GM19099 (cell line): ENCODE measurements around the gene RPTOR.

Experiments used
- POLR2A ChIP-seq: IDR thresholded peaks from 3 replicates; pipeline ENCODE4 v1.6.1; 2011; ENCODE audit warnings: low read depth; ENCODE audit not compliant: insufficient read length; ENCODE audit errors: extremely low read depth

The RPTOR gene

DNA sequence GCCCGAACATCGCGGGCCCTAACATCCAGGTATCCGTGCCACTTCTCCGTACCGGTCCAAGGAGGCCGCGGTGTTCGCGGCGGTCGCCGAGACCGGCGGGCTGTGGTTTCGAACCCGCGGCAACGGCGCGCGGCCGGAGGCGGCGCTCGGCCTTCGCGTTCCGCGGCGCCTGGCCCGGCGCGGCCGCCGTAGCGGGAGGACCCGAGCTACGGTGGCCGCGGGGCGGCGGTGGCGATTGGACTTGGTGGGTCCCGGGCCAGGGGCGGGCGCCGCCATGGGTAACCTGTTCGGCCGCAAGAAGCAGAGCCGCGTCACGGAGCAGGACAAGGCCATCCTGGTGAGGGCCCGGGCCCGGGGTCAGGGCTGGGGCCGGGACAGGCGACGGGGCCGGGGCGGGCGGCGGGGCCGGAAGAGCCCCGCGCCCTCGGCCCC, 447.0 kb downstream of the RPTOR start, which contains the start of gene CHMP6:
Gene CHMP6 (plus strand): TSS at position 197 of the 432 bp plus-strand sequence. CDS start 78 bp downstream, at position 275.
- peak; percentile 59 for TF ChIP-seq POLR2A

DNA sequence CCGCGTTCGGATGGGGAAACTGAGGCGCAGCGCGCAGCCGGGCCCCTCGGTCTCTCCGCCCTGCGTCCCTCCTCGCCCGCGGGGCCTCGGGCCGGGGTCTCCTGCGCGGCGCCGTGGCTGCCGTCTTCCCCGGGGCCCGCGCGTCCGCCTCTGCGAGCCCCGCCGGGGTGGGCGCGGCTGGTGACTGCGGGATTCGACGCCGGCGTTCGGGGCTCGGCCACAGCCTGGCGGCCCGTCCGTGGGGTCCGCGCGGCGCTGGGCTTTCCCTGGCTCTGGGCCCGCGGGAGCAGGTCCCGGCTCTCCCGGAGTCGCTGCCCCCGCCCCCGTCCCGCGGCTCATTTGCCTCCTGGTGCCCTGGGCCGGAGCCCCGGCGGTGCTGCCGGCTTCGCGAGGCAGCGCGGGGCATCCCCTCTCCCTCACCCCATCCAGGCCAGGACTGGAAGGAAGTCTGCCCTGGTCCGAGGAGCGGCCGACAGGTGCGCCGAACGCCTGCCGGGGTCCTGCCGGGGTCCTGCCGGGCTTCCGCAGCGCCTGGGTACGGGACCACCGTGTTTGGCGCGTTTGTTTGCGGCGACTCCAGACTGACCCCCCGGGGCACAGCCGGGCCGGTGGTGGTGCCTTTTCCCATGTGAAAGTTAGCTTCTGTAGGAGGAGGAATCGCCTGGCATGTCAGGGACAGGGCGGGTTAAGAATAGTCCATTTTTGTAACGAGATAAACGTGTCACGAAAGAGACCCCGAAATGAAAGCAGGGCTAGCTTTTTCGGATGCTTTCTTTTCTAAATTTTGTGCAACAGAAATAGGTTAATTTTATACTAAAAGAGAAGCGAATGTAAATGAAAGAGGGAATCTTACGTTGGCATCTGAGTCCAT, 447.7 kb downstream of the RPTOR start:
- no peak for TF ChIP-seq POLR2A

DNA sequence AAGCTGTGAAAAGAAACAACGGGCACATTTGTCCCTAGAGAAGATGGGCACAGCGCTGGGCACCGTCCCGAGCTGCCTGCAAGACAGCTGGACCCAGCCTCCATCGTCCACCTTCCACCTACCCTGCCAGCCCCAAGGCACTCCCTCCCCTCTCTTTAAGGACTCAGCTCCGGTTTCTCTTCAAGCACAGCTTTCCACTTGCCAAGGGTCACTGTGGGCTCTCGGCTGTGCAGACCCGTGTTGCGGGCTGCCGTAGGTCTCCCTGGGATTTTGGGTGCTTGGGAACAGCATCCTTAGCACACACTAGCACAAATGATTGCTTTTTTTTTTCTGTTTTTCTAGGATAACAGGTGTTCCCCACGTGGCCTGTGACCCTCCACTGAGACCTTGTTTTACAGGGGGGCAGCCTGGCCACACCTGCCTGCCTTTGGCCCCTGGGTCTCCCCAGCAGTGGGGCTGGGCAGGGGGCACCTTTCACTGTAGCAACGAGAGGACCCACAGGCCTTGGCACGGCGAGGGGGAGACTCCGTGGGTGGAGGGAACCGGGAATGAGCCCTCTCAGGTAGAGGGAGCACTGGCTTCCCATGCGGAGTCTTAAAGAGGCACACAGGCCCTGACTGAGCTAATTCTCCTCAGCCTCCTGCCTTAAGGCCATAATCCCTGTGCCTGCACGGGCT, 448.4 kb downstream of the RPTOR start:
- no peak for TF ChIP-seq POLR2A

DNA sequence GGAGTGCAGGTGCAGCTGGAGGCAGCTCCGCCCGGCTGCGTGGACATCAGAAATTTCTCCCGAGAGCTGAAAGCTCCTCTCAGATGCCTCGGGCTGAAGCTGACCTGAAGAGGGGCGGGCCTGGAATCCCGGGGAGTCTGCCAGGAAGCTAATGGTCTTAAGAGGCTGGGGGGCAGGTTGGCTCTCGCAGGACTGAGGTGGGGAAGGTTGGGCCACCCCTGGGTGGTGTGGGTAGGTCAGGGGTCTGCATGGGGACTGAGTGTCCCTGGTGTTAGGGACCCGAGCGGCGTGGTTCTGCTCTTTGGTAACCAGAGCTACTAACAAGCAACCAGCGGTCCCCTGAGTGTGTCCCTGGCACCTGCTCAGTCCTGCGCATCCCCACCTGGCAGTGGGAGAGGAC, 450.5 kb downstream of the RPTOR start:
- no peak for TF ChIP-seq POLR2A

DNA sequence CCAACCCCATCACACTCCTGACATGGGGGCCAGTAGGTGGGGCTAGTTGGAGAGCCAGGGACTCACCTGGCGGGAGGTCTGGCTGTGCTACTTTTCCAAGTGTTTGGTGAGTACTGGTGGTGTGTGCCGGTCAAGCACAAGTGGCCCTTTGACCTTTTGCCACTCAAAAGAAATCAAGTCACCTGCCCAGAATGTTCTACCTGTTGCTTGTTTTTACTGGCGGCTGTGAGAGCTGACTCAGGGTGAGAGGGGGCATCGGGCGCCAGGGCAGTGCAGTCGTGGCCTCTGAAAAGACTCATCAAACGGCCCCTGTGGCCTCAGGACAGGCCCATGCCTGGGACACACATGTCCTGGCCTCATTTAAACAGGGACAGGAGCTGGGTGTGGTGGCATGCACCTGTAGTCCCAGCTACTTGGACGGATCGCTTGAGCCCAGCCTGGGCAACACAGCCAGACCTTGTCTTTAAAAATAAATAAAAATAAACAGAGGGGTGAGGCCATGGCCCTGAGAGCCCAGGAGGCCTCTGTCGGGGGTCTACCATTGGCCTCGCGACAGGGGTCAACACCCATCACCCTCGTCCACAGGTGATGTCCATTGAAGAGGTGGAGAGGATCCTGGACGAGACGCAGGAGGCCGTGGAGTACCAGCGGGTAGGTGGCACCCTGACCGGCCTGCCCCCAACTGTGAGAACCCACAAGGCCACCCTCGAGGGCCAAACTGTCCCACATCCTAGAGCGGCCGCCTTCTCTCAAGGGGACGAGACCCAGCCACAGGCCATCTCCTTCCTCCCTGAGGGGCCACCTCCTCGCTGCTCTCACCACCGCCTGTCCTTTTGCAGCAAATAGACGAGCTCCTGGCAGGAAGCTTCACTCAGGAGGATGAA, 452.0 kb downstream of the RPTOR start:
- TF ChIP-seq POLR2A: no peak

DNA sequence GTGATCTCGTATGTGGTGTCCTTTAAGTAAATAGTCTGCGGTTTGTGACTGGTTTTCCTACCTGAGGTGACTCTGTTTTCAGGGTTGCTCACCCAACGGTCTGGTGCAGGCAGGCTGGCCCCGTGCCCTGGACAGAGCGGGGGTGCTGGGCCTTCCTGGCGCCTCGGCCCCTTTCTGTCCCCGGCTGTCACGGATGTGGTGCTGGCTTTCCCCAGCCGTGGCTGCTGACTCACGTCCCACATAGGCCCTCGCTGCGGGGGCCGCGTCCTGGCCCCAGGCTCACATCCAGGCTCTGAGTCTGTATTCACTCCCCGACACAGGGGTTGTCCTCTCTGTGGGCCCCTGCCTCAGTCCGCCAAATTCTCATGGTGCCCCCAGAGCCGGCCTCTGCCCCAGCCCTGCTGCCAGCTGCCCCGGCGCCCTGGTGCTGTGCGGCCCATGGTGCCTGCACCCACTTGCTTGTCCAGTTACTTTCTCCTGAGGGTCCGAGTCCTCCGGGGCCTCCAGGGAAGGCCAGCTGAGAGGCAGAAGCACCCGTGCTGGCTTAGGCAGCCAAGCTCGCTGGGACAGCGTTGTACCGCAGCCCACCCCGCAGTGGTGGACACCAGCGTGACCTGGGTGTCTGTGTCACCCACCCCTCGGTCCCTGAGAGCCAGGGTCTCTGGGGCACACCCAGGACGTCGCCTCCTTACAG, 452.9 kb downstream of the RPTOR start:
- no peak for TF ChIP-seq POLR2A

DNA sequence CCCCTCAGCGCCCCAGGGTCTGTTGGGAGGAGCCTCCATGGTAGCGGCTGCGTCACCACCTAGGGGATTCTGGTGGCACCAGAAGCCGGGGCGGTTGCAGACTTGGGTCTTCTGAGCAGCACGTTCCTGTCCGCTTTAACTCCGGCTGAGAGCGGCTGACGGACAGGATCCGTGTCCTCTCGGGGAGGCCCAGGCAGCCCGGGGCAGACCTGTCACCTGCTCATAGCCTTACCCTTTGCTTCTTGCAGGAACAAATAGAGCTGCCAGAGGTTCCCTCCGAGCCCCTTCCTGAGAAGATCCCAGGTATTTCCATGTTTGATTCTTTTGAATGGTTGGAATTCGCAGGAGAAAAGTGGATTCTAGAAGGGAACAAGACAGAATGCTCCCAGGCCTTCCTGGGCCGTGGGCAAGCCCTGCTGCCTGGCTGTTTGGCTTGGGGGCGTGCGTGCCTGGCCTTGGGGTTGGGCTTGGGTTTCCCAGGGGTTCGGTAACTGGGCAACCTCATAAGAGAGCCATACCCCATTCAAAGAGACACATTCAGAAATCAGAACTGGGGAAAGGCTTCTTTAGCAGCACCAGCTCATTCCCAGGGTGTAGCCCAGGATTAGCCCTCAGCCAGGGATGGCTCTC, 453.6 kb downstream of the RPTOR start:
- TF ChIP-seq POLR2A: no peak

DNA sequence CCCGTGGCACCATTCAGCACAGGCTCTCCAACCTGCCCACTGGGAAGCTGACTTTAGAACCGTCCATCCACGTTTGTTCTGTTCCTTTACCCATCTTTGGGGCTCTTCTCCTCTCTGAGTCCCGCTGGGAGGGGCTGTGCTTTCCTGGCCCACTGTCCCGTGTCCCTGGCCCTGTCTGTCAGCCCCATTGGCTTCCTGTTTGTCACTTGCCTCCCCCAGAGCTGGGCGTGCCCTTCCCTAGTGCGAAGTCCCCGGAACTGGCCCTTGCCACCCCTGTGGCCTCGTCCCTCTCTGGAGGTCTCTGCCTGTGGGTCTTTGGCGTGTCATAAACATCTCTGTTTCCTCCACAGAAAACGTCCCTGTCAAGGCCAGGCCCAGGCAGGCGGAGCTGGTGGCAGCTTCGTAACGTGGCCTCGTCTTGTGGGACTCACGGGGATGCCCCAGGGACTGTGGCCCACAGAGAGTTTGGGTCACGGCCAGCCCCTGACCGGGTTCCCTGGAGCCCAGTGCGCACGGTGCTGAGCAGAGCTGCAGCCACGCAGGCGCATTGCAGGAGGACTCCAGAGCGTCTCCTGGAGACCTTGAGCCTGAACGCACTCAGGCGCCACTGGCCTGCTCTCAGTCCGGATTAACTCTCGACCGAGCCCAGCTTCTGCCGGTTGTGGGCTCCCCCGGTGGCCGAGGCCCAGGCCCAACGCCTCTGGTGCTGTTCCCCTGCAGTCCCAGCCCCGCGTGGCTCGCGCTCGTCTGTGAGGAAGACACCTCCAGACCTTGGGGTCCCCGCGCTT, 454.3 kb downstream of the RPTOR start:
- no peak for TF ChIP-seq POLR2A

DNA sequence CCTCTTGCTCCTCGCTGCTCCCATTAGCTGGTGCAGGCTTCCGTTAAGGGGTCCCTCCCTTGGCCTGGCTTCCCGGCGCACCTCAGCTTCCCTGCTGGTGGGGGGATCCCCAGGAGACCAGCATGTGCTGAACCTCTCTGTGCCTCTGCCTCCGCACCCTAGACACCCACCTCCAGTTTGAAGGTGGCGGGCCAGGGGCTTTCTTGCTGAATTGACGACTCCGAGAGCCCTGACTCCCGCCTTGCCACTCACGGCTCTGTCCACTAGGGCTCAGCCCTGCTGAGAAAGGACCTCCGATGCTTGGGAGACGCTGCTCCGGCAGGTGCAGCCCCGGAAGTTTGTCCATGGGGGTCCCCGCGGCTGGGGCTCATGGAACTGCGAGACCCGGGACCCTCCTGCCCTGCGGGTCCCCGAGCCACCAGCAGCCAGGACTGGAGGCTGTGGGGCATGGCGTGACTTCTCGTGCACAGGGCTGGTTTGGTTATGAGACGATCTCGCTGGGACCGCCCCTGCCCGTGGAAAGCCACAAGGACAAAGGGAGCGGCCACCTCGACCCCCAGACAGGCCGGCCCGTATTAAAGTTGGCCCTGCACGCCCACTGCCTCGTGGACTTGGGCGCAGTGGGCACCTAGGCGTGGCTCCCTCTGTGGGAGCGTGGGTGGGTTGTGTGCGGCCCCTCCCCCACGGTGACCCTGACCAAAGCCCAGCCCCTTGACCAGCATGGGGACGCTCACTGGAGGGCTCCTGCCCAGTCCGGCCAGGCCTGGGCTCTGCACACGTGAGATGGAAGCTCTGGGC, 455.1 kb downstream of the RPTOR start:
- no peak for TF ChIP-seq POLR2A

DNA sequence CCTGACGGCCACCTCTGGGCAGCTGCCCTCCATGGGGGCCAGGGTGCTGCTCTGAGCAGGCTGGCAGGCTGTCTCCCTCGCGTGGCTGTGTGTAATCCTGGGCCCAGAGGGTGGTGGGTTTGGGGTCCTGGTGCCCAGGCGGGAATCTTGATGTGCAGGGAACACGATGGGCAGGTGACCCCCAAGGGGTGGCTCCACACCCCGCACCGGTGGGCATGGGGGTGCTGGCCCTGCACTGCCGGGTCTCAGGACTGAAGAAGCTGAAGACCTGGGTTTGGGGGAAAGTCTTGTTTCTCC, 455.6 kb downstream of the RPTOR start:
- TF ChIP-seq POLR2A: no peak

DNA sequence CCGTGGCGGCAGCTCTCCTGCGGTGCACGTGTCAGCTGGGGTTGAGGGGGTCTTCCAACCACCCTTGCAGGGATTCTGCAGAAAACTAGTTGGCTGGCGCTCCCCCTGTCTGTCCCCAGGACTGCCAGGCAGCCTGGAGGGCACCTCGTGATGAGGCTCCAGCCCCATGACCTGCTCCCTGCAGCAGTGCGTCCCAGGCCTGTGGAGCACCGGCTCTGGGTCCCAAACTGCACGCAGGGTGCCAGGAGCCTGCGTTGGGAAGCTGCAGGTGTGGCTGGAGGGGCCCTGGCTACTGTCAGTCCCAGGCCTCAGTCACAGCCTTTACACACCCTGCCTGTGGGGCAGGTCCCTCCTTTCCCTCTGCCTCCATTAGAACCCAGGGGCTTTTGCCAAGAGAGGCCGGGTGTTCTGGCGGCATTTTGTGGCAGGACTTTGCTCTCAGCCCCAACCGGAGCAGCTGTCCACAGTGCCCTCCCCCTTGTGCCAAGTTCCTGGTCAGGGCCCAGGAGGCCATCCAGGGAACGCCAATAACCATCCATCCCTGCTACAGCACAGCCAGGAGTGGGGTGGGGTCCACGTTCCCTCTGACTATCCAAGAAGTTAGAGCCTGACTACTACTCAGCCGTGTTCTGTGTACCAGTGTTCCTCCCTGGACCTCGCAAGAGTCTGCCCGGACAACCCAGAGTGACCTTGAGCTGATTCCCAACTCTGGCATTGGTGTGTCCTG, 456.2 kb downstream of the RPTOR start:
- no peak for TF ChIP-seq POLR2A

DNA sequence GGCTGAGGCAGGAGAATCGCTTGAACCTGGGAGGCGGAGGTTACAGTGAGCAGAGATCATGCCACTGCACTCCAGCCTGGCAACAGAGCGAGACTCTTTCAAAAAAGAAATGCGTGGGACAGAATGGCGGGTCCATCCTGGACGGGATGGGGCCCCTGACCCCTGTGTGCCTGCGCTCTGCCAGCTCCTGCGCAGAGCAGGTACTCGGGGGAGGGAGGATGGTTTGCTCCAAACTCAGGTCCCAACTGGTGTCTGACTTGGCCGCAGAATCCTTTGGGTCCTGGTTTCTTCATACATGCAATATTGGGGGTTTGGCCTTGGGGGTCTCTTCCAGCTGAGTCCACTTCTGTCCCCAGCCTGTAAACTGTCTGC, 457.4 kb downstream of the RPTOR start:
- TF ChIP-seq POLR2A: no peak
